ENCODE results near the gene GLB1L2.

Gene GLB1L2

GRCh38 chr11:134383576-134384221 is 51.9 kb downstream of the GLB1L2 start:
- no peak for TF ChIP-seq EZH2phosphoT487 (conservative IDR thresholded peaks at IDR 0.05; ENCODE audit: low read length)
- TF ChIP-seq CTCF (IDR thresholded peaks at IDR 0.05; ENCODE audit: insufficient read depth, low read length, poor library complexity, severe bottlenecking) = no peak
- Histone ChIP-seq H4K20me1 (ENCODE audit: low read depth, low read length) (no peaks in the 10 kb centered on the region), H3K9me2 (replicated peaks; ENCODE audit: insufficient read depth, low read length) (no peaks in the 10 kb centered on the region), H3K79me2 (ENCODE audit: insufficient read depth, low read length) (no peaks in the 10 kb centered on the region), H3K4me2 (ENCODE audit: low read depth, low read length, poor library complexity, severe bottlenecking) (no peak overlapping the region), H3K4me3 (ENCODE audit: insufficient read depth, low read length, poor library complexity, severe bottlenecking) (no peak overlapping the region), H3K9me3 (ENCODE audit: insufficient read depth, low read length) (no peaks in the 10 kb centered on the region), H3K27me3 (ENCODE audit: low read length) (no peaks in the 10 kb centered on the region), H3K36me3 (ENCODE audit: low read length) (no peaks in the 10 kb centered on the region), H2AFZ (ENCODE audit: low read depth, low read length, severe bottlenecking) (no peak overlapping the region), H3F3A (ENCODE audit: insufficient read depth) (no peaks in the 10 kb centered on the region), H3K9ac (ENCODE audit: low read length) (no peak overlapping the region), H3K27ac (ENCODE audit: low read depth, low read length) (no peak overlapping the region)

GRCh38 chr11:134384406-134384805 is 52.6 kb downstream of the GLB1L2 start:
- no peaks in the 10 kb centered on the region for H3K27me3 ChIP-seq (ENCODE audit: low read length)
- TF ChIP-seq EZH2phosphoT487 (conservative IDR thresholded peaks at IDR 0.05; ENCODE audit: low read length) (no peak), CTCF (IDR thresholded peaks at IDR 0.05; ENCODE audit: insufficient read depth, low read length, poor library complexity, severe bottlenecking) (no peak)
- no peaks in the 10 kb centered on the region for H3F3A ChIP-seq (ENCODE audit: insufficient read depth)
- no peaks in the 10 kb centered on the region for H3K9me2 ChIP-seq (replicated peaks; ENCODE audit: insufficient read depth, low read length)
- no peaks in the 10 kb centered on the region for H3K36me3 ChIP-seq (ENCODE audit: low read length)
- no peak overlapping the region for H3K4me3 ChIP-seq (ENCODE audit: insufficient read depth, low read length, poor library complexity, severe bottlenecking)
- H2AFZ ChIP-seq (ENCODE audit: low read depth, low read length, severe bottlenecking) = no peak overlapping the region
- H3K4me2 ChIP-seq (ENCODE audit: low read depth, low read length, poor library complexity, severe bottlenecking) = no peak overlapping the region
- H4K20me1 ChIP-seq (ENCODE audit: low read depth, low read length) = no peaks in the 10 kb centered on the region
- H3K9ac ChIP-seq (ENCODE audit: low read length) = no peak overlapping the region
- no peaks in the 10 kb centered on the region for H3K79me2 ChIP-seq (ENCODE audit: insufficient read depth, low read length)
- H3K9me3 ChIP-seq (ENCODE audit: insufficient read depth, low read length) = no peaks in the 10 kb centered on the region
- no peak overlapping the region for H3K27ac ChIP-seq (ENCODE audit: low read depth, low read length)

DNA sequence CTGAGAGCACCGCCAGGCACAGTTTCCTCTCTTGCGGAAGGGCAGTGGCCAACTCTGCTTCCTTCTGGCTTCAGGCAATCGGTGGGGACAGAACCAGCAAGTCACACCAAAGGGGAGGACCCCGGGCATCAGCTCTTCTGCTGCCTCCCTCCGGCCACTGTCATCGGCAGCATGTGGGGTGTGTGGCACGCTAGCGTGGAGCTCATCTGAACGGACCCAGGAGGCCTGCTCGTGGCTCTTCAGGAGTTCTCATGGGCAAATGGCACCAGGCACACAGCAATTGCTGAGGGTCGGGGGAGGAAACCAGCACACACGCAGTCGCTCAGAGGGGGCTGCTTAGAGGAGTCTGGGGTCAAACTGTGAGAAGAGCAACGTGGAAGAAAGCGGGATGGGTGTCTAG is 53.4 kb downstream of the GLB1L2 start:
- Histone ChIP-seq H4K20me1 (ENCODE audit: low read depth, low read length) (no peaks in the 10 kb centered on the region), H3K9ac (ENCODE audit: low read length) (no peak overlapping the region), H2AFZ (ENCODE audit: low read depth, low read length, severe bottlenecking) (no peak overlapping the region), H3K4me3 (ENCODE audit: insufficient read depth, low read length, poor library complexity, severe bottlenecking) (no peak overlapping the region), H3K9me3 (ENCODE audit: insufficient read depth, low read length) (no peaks in the 10 kb centered on the region), H3K4me2 (ENCODE audit: low read depth, low read length, poor library complexity, severe bottlenecking) (no peak overlapping the region), H3K36me3 (ENCODE audit: low read length) (no peaks in the 10 kb centered on the region), H3K79me2 (ENCODE audit: insufficient read depth, low read length) (no peaks in the 10 kb centered on the region), H3F3A (ENCODE audit: insufficient read depth) (no peaks in the 10 kb centered on the region), H3K27me3 (ENCODE audit: low read length) (no peaks in the 10 kb centered on the region), H3K27ac (ENCODE audit: low read depth, low read length) (no peak overlapping the region), H3K9me2 (replicated peaks; ENCODE audit: insufficient read depth, low read length) (no peaks in the 10 kb centered on the region)
- TF ChIP-seq EZH2phosphoT487 (conservative IDR thresholded peaks at IDR 0.05; ENCODE audit: low read length) (no peak), CTCF (IDR thresholded peaks at IDR 0.05; ENCODE audit: insufficient read depth, low read length, poor library complexity, severe bottlenecking) (no peak)
